ENCODE results near the gene LHFPL2.
A peak's percentile ranks its signal among the peaks of the same experiment; 100 is the strongest.

The LHFPL2 gene

DNA sequence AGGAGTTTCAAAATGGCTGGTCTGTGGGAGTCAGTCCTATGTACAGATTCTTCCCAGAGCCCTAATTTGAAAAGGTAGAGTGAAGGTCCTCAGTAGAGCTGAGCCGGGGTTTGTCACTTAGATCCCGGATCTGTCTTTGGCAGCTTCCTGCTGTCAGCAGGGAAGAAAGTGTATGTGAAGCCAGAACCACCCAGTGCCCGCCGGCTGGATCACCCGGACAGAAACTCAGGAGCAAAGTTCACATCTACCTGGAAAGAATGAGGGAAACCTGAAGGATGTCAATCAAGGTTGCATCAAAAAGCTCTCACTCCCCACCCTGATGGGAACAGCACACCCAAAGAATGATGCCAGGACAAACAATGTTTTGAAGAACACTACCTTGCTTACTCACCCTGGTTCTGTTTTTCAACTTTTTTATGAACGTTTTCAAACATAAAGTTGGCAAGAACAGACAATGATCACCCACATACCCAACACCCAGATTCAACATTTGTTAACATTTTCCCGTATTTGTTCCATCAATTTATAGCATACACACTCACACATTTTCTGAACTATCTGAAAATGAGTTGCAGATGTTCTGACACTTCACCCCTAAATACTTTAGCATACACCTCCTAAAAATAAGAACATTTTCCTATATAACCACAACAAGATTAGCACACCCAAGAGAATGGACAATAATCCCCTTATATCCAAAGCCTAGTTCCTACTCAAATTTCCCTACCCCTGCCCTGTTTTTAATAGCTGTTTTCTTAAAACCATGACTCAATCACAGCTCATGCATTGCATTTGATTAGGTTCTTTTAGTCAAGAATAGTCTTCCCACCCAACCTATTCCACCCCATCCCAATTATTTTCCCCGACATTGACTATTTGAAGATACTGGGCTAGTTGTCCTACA lies 133.9 kb downstream of the LHFPL2 start:
- no peak for DNase-seq

DNA sequence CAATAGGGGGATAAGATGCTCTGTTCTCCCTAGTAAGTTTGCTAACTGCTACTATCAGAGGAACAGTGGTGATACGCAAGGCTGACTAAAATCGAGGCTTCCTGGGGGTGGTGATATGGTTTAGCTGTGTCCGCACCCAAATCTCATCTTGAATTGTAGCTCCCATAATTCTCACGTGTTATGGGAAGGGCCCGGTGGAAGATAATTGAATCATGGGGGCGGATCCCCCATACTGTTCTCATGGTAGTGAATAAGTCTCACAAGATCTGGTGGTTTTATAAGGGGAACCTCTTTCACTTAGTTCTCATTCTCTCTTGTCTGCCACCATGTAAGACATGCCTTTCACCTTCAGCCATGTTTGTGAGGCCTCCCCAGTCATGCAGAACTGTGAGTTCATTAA lies 135.1 kb downstream of the LHFPL2 start:
- DNase-seq, result no peak

DNA sequence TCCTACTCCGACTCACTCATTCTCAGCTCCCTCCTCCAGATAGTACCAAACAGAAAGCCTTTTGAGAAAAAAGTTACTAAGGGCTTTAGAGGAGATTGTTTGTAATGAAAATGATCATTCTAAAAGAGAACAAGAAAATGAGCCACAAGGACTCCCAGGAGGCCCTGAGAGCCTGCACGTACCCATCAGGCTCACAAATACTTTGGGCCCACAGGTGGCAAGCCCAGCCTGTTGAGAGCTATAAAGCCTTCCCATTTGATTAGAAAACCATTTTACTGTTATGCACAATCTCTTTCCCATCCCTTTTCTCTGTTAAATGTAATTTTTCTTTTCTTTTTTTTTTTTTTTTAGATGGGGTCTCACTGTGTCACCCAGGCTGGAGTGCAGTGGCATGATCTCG lies 136.1 kb downstream of the LHFPL2 start:
- DNase-seq, result no peak

DNA sequence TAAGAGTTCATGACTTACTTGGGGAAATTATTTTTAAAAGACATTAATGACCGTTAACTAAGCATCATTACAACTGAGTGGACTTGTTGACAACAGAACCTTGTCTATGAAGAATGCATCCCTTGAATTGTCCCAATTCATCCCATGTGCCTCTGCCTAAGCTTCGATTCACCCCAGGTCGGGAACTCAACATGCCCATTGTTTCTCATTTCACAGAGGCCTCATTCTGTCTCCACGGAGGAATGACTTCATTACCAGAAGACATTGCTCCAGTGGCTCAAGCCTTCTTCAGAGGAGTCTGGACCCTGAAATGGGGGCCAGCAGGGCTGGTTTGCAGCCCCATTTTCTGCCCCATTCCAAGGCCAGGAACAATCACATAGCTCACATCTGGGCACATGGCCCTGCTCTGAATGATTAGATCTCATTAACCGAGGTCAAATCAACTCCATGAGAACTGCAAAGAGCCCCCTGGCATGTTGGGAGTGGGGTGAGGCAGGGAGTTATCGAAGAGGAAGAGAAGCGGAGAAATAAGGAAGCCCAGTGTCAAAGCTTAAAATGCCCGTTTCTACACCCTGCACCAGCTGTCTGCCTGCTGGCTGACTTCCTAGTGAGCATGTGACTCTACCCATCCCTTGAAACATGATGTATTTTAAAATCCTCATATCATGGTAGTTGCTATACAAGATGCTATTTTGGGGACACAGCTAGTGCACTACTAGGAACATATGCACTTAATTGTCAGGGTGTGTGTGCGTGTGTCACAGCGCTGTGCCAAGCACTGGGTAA lies 137.3 kb downstream of the LHFPL2 start:
- peak; percentile 69 for DNase-seq

DNA sequence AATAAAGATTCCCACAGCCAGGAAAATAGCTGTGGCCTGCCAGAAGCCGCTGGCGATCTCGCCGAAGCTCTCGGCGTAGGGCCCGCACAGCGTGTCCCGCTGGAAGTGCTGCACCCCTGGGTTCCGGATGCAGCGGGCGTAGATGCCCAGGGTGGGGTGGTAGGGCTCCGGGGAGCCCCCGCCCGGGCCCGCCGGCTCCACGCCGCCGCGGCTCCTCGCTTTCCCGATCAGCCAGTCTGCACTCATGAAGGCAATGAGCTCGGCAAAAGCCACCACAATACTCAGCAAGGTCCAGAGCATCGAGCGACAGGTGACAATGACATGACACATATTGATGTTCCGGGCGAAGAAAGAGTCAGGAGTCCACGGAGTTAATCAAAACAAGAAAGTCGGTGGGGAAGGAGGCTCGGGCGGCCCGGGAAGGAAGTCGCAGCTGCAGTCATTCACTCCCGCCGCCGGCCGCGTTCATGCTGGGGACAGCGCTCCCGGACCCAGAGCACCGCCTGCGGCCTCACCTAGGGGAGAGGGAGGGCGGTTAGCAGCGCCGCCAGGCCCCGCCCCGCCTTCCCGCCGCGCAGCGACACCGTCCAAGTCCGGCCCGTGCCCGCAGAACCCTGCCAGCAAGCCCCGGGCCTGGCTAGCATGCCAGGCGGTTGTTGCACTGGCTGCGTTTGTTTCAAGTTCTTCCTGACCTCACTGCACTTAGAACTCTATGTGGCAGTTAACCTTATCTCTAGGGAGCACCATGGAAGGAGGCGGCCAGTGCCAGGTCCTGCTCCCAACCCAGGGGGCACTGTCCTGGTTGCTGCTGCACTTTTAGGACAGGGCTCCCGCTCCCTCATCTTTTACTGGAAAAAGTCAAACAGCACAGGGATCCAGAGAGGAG lies 138.4 kb downstream of the LHFPL2 start:
- DNase-seq, result peak; percentile 78

DNA sequence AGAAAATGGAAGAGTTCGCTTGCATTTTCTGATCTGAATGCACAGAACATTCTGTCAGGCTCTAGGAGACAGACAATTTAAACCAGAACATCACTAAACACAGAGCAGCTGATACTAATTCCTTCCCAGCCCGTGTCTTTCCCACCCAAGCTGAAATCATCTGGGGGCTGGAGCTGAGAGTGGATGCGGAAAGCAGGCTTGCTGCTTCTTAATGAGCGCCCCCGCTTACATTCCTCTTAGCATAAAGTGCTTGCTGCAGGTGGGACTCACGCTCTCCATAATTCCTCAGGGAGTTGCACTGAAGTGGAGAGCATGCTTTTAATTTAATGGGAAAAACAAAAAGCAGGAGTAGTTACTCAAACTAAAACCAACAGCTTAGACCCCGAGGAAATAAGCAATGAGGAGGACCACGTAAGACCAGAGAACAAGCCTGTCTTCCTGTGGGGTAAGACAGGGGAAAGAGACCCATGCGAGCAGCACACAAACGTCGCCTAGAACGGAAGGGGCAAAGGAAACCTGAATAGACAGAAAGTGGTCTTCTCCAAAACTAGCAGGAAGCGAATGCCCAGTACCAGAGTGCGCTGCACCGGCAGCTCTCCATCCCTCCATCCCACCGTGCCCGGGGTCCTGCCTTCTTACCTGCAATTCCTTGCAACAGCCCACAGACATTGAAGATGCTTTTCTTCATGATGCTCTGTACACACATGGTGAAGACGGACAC lies 139.3 kb downstream of the LHFPL2 start:
- DNase-seq, result peak; percentile 65

DNA sequence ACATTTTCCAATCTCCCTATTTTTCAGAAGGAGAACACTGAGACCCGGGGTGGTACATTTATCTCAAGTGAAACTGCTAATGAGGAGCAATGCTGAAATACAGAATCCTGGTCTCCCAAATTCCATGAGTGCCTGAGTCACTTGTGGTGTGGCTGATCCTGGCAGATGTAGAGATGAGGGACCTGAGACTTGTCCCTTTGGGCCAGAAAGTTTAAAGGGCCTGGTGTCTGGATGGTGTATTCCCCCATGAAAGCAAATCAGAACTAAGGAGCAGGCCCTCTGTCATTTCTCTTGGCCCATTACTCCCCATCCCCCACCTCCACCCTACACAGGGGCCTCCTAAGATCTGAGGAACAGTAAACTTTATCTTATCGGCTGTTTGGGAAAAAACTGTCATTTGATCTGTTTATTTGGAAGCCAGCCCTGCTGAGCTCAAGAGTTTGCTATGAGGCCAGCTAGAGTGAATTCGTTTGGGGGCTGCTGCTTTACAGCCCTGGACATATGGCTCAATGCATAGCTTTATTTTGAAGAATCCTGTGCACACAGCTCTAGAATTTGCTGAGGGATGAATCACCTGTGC lies 140.3 kb downstream of the LHFPL2 start:
- no peak for DNase-seq

DNA sequence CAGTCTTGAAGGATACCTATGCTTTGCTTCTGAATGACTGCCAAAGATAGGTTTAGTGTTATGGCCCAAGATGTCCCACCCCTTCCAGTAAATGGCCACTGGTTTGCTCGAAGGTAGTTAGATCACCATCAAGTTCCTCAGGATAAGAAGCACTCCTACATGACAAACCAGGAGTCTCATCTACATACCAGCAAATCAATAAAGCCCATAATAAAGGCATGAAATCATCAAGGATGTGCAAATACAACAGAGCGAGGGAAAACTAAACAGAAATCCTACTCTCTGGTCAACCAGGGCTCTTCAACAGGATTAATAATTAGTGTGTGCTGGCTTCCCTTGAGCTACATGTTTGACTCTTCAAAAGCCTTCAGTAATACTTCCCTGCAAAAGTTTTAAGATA lies 141.0 kb downstream of the LHFPL2 start:
- DNase-seq, result no peak

DNA sequence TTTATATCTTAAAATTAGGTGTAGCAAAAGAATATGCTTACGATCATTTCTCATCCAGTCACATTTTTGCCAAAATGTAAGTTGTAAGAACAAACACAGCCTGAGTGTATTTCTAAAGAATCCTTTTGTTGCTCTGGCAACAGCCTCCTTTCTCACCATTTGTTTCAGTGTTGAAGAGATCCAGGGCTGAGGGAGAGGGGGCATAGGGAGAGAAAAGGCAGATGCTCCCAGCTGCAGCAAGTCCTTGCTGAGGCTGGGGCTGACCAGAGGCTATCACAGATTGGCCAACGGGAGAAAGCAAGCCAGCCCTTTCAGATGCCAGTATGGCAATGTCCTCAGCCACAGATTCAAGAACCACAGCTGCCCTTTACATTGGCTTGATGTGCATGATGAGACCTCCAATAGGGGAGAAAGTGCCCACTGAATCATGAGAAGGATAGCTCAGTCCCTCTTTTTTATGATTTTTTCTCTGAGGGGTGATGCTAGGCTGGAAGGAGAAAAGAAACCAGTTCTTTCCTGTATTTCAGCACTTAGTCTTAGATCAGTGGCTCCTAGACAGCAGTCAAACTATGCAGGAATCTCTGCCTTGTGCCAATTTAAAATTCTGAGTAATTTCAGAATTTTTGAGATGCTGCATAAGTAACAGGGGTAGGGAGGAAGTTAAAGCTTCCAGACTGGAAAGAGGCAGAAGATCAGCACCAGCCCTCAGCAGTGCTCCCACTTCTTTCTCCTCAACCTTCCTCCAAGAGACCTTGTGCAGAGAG lies 142.1 kb downstream of the LHFPL2 start:
- DNase-seq, result no peak

DNA sequence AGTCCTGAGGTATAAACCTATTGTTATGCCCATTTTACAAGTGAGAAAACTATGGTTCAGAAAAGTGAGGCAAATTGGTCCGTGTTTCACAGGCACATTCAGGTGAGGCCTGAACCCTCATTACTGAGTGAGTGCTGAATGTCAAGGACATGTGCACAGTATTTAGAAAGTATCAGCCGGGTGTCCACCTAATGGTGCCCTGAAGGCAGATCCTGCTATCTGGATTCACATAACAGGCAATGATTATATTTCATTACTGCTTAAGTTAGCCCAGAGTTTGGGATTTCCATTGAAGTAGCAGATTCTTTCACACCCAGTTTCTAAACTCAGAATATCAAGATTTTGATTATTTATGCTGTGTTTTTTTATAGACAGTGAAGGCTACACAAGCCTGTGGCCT lies 142.7 kb downstream of the LHFPL2 start:
- DNase-seq, result no peak

DNA sequence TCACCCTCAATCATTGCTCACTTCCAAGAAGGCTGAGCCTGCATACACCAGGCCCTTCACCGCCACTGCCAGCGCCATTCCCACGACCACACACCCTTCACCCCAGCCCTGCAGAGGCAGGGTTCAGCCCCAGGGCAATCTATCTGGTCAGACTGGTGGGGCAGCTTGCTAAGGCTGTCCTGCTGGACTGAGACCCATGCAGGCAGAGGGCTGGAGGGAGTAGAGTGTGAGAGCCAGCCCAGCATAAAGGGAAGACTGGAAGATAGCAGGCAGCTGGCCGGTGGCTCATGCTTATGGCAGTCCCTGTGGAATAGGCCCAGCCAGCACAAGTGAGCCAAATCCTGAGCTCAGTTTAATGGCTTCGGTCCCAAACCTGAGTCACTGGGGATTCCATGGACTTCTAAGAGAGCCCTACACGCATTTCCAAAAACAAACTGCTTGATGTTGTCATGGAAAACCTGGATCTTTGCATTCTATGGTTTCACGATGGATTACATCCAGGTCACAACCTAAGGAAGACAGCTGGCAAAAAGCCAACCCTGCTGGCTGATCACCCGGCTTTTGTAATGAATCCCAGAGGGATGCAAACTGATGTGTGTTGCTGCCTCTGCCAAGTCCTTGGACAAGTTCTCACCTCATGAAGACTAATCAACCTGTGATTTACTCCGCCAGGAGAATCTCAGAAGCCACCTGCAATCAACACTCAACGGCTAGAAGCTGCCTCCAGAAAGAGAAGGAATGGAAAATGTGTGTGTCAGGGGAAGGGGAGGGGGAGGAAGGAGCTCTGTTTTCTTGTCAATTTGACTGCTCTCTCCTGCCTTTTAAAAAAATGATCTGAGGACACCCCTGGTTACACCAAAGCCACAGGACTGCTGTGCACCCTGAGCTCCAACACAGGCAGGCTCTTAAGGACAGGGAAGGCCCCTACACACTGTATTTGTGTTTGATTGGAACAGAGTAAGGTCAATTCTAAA lies 143.6 kb downstream of the LHFPL2 start:
- peak; percentile 92 for DNase-seq

DNA sequence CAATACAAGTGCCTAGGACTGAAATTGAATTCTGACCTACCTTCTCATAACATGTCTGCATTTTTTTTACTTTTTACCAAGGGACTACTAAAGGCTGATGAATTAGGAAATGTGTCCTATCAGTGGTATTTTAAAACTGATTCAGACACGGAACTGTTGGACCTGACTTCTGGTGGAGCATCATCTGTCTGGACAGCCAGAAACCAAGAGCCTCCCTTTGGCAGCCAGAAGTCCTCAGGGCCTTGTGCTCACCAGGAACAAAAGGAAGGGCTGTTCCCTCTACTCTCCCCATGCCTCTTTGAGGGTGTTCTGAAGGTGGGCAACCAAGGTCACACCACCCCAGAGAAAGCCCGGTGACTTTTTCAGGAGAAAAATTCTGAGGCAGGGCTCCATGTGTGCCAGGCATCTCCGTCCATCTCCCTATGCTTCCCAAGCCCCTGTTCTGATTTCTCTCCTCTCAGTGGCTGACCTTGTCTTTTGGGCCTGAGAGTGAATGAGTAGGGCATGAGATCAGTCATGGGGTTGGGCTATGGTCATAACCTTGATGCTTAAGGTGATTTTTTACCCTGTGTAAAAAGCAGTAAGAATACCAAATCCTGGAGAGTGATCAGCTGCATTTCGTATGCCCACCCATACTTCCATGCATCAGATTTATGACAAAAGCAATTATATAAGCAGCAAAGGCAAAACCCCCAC lies 144.5 kb downstream of the LHFPL2 start:
- DNase-seq, result no peak

DNA sequence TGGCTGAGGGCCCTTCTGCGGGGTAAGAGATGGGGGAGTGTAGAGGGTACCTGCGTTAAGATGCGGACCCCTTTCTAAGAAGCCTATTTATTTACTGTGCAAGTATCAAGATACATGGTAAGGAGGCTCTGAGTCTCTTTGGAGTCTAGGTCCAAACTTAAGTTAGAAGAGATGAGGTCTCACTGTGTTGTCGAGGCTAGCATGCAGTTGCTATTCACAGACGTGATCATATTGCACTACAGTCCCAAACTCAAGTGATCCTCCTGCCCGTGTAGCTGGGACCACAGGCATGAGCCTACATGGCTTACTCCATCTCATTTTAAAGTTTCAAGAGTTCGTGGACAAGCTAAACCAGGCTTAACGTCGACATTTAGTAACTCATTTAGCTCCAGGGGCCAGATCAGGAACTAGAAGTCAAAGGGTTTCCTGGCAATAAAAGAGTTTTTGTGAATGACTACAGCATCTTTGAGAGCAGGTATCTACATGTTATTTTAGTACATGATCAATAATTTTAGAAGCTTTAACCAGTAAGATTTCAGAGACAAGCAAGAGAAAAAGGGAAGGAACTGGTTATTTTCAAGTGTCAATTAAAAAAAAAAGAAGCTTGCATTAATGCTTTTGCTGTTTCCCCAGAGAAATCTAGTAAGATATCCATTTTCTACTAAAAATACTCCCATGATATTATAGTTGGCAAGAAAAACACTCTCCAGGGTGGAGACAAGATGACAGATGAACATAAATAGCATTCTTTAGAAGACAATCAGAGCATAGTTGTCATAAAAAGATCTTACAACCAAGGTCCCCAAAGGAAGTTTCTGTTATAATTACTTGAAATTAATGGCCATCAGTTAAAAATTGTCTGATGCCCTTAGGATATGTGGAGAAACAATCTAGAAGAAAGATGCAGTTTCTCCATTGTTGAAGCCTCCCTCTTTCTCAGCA lies 146.9 kb downstream of the LHFPL2 start:
- DNase-seq, result no peak

DNA sequence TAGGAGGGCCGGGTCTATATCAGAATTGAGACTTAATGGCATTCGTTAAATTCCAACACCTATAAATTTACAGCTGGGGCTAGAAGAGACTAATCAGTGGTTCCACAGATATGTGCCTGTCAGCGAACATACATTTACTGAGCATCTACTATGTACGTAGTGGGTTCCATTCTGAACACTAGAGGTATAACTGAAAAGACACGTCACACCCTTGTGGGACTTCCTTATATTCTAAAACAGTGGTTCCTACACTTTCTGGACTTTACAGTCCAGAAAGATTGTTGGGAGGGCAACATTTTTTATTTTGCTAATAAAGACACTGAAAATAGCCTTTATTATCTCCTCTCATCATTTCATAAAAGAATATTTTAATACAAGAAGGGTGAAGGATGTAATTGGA lies 147.7 kb downstream of the LHFPL2 start:
- DNase-seq, result no peak

DNA sequence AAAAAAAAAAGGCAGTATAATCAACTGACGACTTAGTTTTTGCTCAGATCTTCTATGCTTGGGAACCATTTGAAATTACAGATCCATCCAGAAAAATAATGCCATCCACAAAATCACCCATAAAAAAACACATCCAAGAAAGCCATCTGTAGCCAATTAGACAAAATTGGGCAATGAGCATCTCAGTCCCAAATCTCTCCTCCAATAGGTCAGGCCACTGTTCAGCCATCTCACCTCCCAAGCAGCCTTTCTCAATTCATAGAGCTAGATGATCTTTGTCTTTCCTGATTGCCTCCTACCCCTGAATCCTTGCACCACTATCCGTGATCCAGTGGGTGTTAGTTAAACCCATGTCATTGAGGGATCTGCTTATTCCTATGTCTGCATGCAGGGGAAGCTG lies 148.5 kb downstream of the LHFPL2 start:
- no peak for DNase-seq

DNA sequence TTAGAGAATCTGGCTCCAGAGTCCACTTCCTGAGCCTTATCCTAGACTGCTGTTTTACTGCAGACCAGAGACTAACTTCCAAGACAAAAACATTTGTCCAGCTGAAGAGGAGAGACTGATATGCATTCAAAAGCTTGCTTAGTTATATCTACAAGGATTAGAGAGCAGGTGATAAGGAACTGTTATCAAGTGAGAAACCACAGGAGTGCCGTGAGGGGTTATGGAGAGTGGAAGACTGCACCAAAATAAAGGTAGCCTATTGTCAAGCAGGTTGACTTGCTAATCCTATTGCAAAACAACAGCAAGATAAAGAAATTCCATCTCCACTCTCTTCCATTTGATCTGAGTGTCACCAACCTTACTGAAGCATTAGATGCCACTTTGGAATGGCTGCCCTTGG lies 149.1 kb downstream of the LHFPL2 start:
- DNase-seq, result no peak

DNA sequence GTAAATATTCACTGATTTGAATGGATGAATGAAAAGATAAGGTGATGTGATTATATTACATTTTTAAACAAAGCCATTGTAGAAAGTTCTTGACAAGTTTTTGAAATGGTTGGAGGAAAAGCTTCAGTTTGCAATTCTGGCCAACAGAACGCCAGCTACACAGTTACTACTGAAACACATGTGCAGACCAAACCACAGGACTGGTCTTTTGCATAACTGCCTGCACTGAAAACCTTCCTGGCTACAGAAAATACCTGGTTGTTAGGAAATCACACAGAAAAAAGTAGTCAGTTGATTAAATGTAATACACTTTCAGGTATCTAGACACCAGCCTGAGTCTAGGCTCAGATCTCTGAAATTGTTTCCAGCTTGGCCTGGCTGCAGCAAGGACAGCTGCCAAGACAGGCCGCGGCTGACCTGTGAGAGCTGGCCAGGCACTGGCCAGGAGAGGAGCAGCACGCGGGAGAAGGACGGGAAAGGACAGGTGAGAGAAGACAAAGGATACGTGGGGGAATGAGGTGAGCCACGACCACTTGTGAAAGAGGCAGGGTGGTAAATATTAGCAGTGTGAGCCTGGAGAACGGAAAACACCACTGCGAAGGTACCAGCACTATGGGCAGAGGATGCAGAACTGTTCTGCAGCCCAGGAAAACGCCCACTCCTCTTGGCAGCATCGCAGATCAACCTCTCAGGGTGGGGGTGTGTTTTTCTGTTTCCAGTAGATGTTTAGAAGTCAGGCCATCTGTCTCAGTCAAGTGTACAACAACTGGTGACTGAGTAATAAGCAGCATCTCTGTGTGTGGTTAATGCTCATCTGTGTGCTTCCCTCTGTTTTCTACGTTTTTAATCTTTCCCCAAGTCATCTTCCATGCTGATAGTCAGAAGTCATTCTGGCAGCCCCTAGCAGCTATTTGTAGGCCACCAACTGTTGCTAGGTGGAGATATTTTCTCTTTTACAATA lies 150.7 kb downstream of the LHFPL2 start:
- no peak for DNase-seq
